Activated CD4-positive, alpha-beta T cell treated with anti-CD3 and anti-CD28 coated beads, Interleukin-2, amount 50 U/mL, for 24 hours (primary cell): Measurements from ENCODE around the gene DAB2.

Source experiments
- DNase-seq, 2 donors: peaks; one replicate each; pipeline ENCODE4 v3.0.0-alpha.2; 2020; ENCODE audit warnings: low read depth in 1 of 2, low spot score in 1 of 2

The DAB2 gene

GRCh38 chr5:39424736-39425637 is at the start of gene DAB2:
DAB2 (minus strand) TSS chr5:39424980; CDS start chr5:39394320, 30,660 bp downstream.
- DNase-seq, result peak; percentile 3 to 14

DNA sequence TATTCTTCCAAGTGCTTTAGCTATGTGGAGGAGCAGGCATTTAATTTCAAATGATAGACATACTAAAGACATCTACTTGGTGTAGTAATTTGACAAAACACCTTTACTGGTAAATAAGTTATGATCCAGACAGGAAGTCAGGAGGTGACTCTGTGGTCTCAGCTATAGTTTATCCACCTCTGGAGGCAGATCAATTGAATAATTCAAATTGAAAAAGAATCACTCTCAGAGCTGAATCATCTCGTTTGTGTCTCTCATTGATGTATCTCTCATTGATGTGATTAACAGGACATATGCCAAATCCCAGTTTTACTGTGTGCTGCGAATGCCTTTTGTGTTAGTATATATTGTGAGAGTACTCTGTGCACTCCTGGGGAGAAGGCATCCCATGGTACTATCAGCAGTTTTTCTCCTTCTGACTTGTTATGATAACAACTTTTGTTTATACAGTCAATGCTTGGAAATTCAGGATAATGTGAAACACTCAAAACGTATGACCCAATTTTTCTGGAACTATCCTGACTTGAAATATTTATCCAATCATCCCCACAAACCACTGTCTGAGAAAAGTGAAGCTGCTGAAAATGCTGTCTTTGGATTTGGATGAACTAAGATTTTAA is 48.5 kb upstream of the DAB2 start:
- DNase-seq, result no peak

- DNase-seq, result no peak
These were observed 47.2 kb upstream of the DAB2 start for GRCh38 chr5:39471836-39472508.

DNA sequence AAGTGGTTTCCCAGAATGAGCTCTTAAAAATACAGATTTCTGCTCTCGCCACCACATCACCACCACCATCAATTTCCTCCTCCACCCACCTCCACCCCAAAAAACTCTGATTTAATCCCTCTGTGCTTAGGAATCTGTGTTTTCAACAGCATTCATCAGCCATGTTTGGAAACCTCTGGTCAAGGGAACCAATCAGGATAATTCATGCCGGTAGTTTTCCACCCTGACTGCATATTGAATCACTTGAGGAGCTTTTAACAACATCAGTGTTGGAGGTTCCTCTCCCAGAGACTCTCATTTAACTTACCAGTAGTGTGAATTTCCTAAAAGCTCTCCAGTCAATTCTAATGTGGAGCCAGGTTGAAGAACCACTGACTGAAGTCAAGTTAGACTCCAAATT is 46.0 kb upstream of the DAB2 start:
- DNase-seq, result no peak

DNA sequence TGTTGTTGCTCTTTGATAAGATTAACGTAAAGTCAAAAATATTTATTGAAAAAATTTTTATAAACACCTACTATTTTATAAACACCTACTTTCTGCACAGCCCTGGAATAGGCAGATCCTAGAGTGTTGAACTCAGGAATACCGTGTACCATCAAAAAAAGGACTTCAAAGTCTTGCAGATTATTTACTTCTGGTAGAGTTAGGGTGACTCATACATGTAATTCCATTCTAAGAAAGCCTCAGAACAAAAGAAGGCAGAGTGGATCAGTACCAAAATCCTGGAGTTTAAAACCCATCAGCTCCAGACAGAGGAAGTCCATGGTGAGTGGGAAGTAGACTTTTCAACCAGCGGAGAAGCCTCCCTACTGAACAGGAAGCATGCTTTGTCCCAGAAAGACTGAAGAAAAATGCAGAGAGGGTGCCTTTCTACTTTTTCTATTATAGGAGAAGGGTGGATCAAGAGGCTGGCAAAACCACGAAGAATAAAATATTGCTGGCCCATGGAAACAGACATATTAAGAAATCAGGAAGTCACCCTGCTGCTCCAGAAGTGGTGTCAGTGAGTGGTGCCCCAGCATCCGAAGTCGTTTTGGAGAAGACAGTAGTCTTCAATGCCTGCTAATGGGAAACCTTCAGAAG is 45.1 kb upstream of the DAB2 start:
- DNase-seq, result no peak

GRCh38 chr5:39469176-39469575 is 44.4 kb upstream of the DAB2 start:
- no peak for DNase-seq

DNA sequence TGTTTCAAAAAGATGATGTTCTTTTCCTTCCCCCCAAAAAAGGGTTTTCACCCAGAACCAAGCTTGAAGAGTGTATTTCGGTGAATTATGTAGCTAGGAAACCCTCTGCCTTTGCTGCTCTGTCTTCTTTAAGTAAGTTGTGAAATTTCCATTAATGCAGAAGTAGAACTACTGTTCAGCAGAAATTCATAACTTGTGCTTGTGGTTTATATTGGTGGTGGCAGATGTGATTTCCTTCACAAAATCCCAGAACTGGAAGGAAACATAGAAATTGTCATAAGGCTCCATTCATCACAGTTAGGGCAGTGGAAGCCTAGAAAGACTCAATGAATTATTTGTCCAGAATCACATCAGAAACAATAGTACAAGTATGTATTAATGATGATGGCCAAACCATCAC is 42.1 kb upstream of the DAB2 start:
- DNase-seq, result no peak

DNA sequence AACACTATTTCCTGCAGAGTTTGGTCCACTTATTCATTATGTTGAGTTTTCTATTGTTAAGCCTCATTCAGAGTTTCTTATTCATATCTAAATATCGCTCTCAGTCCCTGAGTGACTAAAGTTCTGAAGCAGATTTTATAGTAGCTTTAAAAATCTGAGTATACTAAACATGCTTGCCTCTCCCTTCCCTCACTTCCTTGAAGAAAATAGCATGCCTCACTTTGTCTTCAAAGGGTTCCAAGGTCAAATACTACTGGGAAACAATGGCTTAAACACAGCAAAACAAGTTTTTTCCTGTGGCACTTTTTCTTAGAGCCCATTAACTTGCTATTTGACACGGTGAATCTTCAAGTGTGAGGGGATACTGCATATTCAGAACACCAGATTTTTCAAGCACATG is 41.1 kb upstream of the DAB2 start:
- no peak for DNase-seq

DNA sequence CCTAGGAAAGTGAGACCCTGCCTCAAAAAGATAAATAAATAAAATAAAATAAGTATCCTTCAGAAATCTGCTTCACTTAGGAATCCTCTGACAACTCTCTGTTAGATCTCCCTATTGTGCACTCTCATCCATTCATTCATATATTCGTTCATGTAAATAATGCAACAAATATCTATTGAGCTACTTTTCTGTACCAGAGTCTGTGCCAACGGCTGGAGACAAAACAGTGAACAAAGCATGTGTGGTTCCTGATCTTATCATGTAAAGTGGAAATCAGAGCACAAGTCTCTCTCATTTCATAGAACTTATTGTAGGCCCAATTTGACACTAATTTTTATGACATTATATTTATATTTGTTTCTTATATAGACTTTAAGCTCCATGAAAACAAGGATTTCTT is 40.3 kb upstream of the DAB2 start:
- no peak for DNase-seq

GRCh38 chr5:39464088-39464487 is 39.3 kb upstream of the DAB2 start:
- DNase-seq, result no peak

DNA sequence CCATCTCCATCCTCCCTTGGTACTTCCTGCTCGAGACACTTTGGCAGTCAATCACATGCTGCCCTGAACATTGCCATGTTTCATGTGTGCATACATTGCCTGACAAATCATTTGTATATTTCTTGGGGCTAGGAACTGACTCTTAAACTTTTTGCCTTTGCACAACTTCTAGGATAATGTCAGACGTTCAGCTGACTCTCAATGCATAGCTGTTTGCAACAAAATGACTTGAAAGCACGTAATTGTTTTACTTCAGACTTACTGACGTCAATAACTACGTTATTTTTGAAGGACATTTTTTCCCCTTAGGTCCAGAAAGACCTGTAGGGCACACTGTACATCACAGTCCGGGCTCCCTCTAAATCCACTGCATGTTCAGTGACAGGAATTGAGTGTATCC is 37.4 kb upstream of the DAB2 start:
- DNase-seq, result no peak

- DNase-seq, result no peak
These were observed 36.4 kb upstream of the DAB2 start for GRCh38 chr5:39461007-39461682.

GRCh38 chr5:39459907-39460306 is 35.1 kb upstream of the DAB2 start:
- DNase-seq, result no peak

GRCh38 chr5:39459071-39459470 is 34.3 kb upstream of the DAB2 start:
- no peak for DNase-seq

GRCh38 chr5:39455645-39456044 is 30.9 kb upstream of the DAB2 start:
- no peak for DNase-seq

GRCh38 chr5:39453606-39454005 is 28.8 kb upstream of the DAB2 start:
- DNase-seq, result no peak

- no peak for DNase-seq
These were observed 28.1 kb upstream of the DAB2 start for GRCh38 chr5:39452846-39453245.

GRCh38 chr5:39451276-39451941 is 26.6 kb upstream of the DAB2 start:
- DNase-seq, result no peak

GRCh38 chr5:39450487-39450886 is 25.7 kb upstream of the DAB2 start:
- DNase-seq, result no peak

- DNase-seq, result no peak
These were observed 24.8 kb upstream of the DAB2 start for GRCh38 chr5:39449591-39449990.
